CMK (cell line): Measurements from ENCODE around the gene SLC22A3.
"Not testable (repeated sequence)": the region's sequence is repeated elsewhere in the genome, so short reads cannot be mapped to it uniquely, and the experiment has no call there.

ENCODE experiments used
- DNase-seq: peaks from one replicate; pipeline ENCODE4 v3.0.0-alpha.2; 2010; ENCODE audit warnings: low read depth

Gene SLC22A3

DNA sequence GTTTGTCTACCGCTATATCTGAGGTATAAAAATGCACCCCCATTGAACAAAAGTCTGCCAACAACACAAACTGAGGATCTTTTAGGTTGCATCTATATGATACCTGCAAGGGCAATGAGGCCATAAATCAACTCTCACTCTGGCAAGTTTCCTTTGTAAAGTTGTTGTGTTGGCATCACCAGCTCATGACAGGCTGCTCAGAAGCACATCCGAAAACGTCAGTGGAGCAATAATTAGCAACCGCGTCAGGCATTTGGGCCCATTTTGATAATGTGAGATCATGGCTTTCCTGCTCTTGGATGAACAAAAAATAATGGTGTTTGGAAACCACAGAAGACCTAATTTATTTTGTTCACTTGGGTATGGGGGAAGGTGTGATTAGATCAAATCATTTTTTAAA is 12.0 kb upstream of the SLC22A3 start:
- no peak for DNase-seq

DNA sequence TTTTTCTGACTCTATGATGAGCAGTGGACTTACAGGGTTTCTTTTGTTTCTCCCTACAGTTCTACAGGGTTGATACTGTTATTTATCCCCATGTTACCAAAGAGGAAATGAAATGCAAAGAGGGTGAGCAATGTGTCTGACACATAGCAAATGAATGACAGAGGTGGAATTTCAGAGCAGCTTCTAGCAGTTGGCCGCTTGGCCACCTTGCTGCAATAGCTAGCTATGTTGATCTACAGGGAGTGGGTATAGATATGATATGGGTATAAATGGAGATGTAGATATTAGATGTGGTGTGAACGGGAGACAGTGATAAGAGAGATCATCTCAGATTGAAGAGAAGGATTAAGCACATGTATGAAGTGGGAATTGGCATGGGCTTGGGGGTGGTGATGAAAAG is 10.9 kb upstream of the SLC22A3 start:
- no peak for DNase-seq

DNA sequence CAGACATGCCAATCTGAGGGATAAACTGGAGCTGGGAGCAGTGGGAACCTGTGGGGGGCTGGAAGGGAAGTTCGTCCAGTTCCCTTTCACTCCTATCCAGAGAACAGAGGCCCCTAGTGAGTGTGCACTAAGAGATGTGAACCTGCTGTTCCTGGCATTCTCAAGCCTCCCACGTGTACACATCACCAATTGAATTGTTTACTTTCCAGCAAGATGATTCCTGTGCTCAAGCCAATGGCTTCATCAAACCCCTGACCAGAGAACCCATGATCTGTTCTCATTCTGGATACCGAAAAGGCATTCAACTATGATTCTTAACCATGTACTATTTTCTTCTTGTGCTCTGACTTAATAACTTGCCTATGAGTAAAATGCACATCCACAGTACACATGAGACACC is 10.2 kb upstream of the SLC22A3 start:
- DNase-seq = no peak

DNA sequence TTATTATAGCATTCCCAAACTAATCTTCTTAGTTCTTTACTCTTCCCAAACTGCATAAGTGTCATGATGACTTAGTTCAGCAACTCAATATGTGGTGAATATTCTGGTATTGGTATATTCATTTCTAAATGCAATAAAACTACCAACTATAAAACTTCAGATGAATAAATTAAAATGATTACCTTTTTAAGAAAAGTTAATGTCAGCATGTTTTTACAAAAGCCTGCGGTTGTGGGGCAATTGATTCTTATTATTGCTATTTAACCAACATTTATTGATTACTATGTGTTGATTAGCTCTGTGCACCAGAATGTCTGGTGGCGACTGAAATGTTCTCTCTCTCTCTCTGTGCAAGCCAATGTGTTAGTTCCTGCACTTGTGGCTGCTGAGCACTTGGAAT is 5.0 kb upstream of the SLC22A3 start:
- DNase-seq = no peak

DNA sequence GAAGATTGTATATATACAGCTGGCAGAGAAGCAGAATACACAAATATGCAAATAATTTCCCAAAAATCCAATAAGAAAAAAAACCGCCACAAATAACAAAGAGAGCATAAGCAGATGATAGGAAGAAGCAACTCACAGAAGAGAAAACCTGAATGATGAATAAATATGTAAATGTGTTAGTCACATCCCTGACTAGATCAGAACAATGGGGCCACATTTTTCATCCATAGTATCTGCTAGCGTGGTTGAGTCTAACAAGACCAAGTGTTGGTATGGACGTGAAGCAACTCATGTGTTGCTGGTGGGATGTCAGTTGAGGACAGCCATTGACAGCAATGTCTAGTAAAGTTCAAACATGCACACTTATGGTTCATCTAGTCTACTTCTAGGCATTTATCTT is 3.9 kb upstream of the SLC22A3 start:
- DNase-seq = no peak

DNA sequence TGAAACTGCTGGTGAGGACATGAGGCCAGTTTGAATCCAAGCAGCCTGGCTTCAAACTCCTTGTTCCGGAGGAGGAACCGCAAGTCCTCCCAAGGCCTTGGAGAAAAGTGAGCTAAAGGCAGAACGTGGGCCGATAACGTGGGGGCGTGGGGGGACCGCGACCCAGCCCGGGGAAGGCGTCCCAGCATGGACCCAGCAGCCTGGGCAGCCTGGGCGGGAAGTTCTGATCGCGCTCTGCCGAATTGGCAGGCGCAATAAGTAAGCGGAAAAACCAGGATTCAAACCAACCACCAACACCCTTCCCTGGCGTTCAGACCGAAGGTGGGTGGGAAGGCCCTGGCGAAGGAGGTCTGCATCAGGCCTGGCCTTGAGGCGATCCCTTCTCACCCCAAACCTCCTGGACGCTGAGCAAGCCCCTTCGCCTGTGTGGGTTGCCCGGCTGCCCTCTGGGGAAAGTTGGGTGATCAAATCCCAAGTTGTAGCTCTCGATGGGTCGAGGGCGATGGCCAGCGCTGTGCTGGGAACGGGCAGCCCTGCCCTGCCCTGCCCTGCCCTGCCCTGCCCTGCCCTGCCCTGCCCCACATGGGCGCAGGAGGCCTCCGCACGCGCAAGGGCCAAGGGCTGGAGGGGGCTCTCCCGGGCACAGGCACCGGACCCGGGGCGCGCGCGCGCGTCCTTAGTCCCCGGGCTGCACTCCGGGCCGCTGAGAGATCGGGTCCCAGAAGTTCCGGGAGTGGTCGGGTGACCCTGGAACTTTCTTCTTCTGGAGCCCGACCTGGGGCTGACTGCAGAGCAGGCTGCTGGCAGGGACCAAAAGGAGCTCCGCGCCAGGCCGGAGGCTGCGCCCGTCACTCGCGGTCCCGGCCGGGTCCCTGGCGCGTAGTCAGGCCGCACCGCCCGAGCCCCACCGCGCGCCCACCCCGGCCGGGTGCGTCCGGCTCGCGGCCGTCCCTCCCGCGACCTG is 637 bp upstream of the SLC22A3 start:
- DNase-seq = no peak

DNA sequence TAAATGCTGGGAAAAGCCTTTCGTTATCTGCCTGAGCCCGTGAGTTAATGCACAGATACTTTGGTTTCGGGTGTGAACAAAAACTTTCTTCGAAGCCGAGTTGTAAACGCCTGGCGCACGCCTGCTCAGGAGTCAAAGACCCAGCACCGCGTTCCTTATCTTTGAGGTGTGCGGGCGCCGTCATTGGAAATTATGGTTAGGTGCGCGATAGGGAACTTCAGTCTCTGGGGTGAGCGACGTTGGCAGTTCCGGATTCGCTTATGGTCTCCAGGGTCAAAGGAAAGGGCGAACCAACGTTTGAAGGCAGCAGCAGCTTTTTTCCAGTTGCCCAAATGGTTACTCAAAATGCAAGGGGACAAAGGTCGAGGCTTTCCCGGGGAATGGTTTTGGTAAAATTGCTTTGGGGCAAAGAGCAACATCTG is 853 bp downstream of the SLC22A3 start:
- no peak for DNase-seq

DNA sequence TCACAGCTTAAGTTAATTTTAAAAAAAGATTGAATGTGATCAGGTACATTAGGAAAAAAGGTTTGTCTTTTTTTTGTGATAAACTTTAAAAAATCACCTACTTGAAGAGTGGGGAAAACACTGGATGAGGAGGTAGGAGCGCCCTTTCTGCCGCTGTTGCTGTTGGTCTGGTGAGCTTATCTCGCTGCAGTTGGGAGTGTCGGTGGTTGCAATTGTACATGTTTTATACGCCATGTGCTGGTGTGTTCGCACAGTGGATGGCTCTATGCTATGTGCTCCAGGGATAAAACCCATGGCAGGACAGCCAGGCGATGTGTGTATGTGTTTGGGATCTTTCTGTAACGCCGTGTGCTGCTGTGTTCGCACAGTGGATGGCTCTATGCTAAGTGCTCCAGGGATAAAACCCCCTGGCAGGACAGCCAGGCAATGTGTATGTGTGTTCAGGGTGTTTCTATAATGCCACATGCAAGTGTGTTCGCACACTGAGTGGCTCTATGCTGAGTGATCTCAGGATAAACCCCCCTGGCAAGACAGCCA is 1.7 kb downstream of the SLC22A3 start:
- no peak for DNase-seq

DNA sequence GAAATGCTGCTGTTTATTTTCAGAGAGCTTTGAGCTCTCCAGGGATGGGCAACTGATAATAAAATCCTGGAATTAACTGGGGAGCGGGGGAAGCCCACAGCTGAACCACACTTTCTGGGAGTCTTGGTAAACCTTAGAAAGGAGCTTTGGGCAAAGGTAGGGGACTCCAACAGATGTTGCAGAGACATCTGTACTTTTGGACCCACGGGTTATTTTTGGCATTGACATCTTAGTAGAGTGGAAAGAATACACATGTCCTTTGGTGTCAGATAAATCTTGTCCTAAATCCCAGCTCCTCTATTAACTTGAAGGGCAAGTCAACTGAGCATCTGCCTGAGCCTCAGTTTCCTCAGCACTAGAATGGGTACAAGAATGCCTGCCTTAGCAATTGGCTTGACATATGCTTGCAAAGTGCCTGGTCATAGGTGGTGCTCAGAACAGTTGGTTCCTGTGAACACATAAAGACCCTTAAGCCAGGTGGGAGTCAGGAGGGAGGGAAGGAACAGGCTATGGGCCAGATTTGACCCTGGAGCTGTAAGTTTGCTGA is 5.8 kb downstream of the SLC22A3 start:
- no peak for DNase-seq

DNA sequence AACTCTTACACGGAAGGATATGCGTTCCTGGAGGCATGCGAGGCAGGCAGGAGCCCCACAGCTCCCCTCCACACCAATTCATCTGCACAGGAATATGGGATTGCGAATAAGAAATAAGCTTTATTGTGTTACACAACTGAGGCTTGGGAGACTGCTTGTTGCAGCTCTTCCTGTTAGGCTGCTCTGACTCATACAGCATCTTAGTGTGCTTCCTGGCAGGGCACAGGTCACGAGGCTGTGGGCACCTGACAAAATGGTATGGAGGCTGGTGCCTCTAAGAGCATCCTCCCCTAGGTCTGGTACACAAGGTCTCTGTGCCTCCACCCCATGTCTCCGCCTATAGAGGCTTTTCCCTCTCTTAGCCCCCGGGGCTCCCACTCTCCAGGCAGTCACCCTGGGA is 6.8 kb downstream of the SLC22A3 start:
- DNase-seq = no peak

DNA sequence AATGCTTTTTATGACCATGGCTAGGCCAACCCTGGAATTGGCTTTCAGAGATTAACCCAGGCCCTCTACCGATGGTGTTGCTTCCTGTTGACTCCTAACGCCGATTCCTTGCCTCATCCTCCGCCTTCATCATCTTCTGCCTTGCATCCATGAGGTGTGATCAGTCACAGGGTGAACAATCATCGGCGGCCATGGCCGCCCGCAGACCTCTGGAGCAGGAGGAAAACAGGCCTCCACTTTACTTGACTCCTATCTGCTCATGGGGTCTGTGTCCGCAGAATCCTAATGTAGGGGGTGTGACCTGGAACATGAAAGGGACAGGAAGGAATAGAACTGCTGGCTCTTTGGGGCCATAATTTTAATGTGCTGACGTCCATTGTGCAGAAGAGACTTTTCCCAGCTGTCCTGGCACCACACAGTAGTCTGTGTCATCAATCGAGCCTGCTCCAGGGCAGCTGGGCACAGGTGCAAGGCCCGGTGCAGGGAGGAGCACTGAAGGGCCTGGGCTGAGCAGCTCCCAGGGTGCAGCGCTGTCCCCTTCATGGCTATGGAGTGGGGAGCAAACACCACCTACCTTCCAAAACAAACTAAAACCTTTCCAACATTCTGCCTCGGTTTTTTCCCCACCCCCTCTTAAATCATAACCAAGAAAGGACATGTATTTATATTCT is 8.0 kb downstream of the SLC22A3 start:
- DNase-seq = no peak

DNA sequence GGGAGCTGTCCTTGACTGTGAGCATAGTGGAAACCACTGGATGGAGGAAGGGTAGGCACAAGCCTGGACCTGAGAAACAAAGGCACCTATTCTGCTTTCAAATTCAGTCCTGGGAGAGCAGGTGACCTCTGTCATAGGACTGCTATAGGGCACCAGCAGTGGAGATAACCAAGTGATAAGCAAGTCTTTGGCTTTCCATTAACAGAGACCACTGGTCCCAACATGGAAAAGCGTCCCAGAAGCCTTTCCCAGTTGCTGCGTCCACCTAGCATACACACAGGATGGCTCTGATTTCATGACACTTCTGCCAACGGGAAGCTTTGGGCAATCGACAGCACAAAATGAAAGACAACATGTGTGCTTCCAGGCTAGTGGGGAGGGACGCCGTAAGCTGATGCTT is 8.9 kb downstream of the SLC22A3 start:
- no peak for DNase-seq

DNA sequence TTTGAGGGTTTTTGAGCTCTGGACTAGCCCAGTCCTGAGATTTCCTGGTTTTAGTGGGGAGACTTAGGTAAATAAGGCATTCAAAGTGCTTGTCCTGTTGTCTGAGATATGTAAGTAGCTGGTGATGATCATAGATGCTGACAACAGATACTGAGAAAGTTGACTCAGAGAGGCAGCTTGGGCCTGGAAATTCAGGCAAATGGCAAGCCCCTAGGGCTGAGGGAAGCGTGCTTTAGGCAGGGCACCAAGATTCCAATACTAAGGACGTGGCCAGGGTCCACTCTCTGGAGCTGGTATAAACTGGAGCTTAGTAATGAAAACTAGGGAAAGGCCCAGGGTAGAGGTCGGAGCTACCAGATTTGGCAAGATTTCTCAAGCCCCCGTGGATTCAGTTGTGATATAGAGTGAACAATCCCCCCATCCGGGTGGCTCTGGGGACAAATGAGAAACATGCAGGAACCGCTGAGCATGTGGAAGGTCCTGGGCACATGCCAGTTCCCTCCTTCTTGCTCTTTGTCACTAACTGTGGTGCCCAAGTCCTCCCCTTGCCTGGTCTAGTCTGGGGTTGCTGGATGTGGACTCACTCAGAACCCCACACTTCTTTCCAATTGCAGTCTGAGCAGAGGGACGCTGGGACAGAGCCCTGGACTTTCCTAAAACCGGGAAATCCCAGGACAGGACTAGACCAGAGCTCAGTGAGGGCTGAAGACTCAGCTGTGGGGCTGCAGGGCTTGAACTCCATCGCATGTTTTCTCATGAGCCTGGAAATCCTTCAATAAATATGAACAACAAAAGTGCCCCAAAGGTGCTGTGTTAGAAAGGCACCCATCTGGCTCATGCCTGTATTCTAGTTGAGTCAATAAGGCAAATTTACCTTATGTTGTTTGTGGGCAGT is 10.3 kb downstream of the SLC22A3 start:
- no peak for DNase-seq

DNA sequence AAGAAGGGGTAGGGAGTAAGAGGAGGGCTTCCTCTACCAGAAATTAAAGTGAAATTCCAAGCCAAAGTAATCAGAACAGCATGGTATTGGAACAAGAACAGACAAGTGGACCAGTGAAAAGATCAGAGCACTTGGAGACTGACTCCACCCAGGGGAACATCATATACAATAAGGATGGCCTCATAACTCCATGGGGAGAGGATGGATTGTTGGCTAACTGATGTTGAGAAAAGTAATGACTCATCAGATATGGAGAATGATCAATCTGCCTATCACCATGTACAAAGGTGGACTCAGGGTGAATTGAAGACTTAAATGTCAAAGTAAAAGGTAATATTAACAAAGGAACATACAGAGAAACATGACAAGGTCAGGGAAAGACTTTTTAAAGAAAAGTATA is 12.8 kb downstream of the SLC22A3 start:
- DNase-seq = no peak

DNA sequence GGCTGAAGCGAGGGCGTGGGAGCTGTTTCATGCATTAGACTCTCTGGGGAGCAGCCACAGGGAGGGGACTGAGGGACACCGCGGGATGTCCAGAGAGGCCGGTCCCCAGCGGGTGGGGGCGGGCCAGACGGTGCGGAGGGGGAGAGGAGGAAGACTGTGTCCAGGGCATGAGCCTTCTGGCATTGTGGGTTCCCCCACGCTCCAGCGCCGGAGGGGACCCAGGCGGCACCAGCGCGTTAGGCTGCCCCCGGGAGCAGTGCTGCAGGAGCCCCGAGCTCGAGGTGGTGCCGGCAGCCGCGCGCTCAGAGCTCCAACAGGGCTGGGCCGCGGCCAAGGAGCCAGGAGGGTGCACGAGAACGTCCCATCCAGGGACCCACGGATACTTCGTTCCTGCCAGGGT is 14.4 kb downstream of the SLC22A3 start:
- DNase-seq = no peak

DNA sequence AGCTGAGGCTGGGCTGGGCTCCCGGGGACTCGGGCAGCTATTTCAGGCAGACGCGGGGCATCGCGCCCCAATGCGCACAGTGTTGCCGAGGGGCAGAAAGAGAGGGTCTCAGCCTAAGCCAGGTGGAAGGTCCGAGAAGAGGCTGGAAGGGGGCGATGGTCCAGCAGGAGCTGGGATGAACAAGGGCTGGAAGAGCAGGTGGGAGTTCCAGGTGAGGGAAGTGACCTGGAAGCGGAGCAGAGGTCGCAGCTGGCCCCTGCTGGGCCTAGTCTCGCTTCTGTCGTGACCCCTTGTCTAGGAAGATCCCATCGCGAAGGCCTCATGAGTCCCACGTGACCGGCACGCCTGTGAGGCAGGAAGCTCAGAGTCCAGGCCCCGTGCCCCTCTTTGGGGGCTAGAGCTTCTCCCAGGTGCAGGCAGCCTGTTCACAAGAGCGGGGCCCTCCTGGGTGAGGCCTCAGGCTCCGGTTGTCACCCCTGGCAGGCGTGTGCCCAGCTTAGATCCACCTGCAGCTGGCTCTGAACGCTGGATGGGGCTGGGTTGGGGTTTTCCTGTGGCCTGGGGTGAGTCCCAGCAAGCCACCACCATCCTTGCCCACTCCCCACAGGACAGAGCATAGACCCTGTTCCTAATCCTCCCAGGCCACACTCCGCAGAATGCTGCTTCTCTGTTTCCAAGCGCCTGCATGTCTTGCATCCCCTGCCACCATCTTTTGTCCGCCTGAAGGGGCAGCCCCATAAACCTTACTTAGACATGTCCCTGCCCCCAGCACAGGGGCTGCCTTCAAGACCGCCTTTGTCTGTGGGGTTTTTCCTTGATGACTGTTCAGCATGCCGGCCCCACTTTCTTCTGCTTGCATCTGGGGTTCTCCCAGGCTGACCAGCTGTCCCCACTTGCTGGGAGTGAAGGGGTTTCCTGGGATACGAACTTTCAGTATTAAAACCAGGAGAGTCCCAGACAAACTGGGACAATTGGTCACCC is 15.1 kb downstream of the SLC22A3 start:
- DNase-seq = no peak

DNA sequence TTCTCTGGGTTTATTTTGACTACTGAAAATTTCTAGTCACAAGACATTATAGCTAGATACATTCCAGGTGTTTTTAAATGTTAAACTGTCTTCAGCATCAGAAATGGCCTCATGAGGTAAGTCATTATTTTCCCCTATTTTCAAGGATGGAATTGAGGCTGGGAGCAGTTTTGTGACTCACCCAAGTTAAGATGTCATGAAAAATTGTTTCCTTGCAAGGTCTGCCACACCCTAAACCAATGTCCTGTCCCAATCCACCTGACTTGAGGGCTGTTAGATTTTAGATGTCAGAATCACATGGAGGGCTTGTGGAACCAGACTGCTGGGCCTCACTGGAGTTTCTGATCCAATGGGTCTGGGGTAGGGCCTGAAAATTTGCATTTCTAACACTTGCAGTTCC is 16.9 kb downstream of the SLC22A3 start:
- no peak for DNase-seq

DNA sequence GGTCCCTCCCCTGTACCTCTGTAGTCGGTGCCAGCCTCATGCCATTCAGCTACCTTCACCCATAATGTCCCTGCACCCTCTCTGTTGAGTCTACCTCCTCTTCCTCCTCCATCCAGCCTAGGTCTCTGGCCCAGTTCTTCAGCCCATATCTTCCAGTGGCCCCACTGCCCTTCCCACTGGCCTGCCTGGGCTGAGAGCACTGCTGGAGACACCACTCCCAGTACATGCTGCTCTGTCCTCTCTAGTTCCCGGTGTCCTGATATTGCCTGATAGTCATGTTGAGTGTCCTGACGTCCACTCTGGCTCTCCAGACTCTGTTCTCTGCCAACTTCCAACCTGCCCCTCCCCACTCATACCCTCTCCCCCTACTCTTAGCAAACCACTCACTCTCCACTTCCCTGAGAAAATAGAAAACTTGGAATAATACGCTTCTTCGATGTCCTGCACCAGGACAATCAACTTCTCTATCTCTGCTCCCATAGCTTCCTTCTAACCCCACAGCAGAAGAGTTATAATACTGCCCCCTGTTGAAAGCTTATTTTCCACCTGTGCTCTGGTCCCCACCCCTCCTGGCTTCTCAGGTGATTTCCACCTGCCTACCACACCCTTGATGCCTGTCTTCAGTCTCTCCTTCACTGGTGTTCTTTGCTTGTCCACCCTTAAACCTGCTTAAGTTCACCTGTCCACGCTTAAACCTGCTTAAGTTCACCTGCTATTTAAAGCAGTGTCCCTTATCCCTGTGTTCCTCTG is 19.8 kb downstream of the SLC22A3 start:
- DNase-seq = no peak

DNA sequence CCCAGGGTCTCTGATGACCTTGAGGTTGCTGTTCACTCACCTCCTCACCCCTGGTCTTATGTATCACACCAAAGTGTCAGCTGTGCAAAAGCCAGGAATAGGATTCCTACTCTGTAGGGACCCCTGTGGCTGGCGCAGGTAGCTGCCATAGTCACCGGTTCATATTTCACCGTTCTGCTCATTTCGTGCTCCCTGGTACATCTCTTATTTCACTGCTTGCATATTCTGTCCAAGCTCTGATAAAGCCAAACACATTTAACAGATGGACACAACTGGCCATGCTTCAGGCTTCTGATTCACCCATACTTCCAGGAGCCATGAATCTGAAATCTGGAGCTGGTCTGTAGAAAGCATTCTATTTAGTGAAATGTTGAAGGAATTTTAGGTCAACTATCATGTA is 20.5 kb downstream of the SLC22A3 start:
- DNase-seq = no peak

DNA sequence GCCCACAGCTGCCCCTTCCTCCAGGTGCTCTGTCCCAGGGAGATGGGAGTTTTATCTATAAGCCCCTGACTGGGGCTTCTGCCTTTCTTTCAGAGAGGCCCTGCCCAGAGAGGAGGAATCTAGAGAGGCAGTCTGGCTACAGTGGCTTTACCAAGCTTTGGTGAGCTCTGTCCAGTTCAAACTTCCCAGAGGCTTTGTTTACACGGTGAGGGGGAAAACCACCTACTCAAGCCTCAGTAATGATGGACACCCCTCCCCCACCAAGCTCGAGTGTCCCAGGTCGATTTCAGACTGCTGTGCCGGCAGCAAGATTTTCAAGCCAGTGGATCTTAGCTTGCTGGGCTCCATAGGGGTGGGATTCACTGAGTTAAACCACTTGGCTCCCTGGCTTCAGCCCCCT is 25.4 kb downstream of the SLC22A3 start:
- not testable (repeated sequence) for DNase-seq
